GM21447 (cell line): ENCODE results near the gene TTF1.
"Not testable (repeated sequence)": the region's sequence is repeated elsewhere in the genome, so short reads cannot be mapped to it uniquely, and the experiment has no call there.

ENCODE experiments used
- ATAC-seq: cut with Tn5 transposase; IDR thresholded peaks from one replicate; pipeline ENCODE4 v1.9.1; 2021; ENCODE audit not compliant: unreplicated experiment

Gene TTF1

DNA sequence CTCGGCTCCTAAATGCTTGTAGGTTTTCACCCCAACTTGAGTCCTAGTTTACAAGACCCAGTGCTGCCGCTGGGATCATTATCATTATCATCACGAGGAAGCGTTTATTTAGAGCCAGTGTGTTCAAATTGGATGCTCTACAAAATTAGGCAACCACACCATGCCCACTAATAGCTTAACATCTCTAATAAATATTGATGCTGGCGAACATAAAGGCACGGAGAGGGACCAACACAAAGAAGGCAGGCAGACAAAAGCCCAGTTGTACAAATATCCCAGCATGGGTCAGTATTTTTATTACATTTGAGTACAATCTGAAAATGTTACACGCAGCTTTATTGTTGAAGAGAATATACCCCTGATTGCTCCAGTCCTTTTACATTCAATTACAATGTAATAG, 8.1 kb upstream of the TTF1 start:
- ATAC-seq = no peak

DNA sequence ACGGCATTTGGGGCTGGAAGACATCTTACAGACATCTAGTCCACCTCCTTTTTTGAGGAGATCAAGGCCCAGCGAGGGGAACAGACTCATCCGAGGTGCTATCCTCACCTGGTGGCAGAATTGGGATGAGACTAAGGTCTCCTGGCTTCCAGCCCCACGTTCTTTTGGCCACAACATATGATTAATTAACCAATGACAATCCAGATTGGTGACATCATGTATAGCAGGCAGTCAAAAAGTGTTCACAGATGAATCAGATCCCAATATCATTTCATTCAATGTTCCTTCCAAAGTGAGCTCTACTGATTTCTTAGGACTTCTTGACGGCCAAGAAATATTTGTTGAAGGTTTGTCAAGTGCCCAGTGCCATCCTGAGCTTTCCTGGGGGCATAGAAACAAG, 7.3 kb upstream of the TTF1 start:
- no peak for ATAC-seq

DNA sequence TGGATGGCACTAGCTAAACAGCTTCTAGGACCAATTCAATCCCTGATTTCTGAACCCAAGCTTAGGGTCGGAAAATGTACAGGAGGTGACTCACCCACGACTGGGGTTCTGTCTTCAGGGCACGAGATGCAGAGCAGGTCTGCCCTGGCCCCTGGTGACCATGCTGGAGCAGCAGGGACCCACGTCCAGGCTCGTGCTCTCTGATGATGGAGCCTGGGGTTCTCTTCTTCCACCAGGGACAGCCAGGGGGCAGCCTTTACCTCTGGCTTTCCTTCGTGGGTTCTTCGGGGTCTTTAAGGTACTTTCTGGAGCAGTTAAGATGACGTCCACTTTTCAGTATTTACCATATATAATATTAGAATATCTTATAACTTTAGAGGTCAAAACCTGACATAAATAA, 5.4 kb upstream of the TTF1 start:
- no peak for ATAC-seq

DNA sequence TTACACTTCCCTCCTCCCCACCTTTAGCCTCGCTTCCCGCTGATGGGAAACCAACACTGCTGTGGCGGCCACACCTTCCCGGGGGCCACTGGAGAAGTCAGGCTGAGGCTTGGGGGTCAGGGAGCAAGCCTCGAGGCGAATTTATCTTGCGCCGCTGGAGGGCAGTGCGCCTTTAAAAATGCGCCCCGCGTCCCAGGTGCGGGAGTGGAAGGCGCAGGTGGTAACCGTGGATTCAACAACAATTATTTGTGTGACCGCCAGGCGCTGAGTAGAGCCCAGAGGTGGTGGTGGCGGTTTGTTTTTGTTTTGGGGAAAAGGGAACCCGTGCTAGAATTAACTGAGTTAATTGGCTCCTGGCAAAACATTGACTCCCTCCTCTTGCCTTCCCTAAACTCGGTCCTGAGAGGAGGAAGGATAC, 4.5 kb upstream of the TTF1 start:
- peak; percentile 39 for ATAC-seq

DNA sequence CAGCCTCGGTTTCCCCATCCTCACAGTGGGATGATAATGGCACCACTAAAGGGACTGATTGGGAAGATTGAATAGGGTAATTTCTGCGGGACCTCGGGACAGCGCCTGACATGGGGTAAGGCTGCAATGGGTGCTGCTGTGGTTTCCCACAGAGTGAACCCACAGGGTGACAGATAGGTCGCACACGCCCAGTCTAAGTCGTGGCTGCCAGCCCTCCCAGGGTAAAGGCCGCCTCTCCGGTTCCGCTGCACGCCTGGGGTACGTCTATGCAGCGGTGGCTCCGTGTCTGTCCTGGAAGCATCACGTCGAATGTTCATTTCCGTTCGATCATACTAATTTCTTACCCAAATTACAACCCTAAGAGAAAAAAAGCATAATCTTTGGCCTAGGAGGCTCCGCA, 4.0 kb upstream of the TTF1 start:
- ATAC-seq = no peak

DNA sequence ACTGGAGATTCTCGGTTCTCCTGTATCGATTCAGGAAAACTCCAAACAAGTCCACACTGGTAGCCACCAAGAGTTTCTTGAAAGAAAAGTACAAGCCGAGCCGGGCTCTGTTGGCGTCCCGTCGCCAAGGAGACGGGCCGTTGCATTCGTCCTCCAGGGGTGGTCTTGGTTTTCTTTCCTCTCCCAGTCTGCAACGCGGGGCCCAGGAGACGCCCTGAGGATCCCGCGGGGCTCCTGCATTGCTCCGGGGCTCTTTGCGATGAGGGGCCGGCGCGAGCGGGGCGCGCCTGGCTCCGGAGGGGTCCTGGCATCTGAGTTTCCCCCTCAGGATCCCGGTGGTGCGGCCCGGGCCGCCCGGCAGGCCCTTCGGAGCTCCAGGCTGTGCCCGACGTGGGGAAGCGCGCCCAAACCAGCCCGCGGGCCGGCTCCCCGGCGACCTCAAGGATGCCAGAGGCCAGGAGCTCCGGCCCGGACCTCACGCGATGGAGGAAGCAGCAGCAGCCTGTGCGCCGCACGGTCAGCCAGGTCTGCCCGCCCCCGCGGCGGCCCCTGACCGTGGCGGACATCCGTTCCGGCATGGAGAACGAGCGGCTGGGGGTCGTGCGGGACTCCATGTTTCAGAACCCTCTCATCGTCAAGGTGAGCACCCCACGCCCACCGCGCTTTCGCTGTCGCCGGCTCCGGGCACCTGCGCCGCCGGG, 3.3 kb upstream of the TTF1 start, which contains the start of gene CFAP77:
TSS of gene CFAP77 (plus strand) at position 384 of the 701 bp plus-strand sequence. CDS start at position 445, 61 bp downstream.
- ATAC-seq = no peak

DNA sequence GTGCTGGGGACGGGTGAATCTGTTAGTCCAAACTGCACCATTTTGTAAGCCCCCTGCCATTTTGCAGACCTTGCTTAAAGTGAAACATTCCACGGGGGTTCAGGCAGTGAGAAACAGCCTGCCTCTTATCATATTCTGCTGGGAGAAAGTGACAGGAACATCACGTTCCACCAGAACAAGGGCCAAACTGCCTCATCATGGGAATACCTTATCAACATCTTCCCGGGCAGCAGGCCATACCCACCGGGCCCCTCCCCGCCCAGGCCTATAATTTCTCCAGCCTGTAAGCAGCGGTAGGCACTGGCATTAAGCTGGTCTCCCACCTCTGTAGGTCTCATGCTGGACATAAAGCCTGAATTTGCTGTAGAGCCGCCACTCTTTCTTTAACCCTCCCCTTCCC, 1.9 kb upstream of the TTF1 start:
- no peak for ATAC-seq

DNA sequence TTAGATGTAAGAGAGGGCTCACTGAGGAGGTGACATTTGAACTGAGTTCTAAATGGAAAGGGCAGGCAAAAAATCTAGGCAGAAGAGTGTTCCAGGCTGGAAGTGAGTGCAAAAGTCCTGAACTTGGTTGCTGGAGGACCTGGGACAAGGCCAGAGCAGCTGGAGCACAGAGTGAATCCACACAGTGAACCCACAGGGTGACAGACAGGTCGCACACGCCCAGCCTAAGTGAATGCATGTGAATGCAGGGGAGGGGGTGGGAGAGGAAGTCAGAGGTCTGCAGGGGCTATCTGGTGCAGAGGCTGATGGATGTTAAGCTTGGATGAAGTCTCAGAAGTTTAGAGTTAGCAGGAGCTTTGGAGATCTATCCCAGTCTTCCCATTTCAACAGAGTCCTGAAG, 556 bp upstream of the TTF1 start:
- no peak for ATAC-seq

DNA sequence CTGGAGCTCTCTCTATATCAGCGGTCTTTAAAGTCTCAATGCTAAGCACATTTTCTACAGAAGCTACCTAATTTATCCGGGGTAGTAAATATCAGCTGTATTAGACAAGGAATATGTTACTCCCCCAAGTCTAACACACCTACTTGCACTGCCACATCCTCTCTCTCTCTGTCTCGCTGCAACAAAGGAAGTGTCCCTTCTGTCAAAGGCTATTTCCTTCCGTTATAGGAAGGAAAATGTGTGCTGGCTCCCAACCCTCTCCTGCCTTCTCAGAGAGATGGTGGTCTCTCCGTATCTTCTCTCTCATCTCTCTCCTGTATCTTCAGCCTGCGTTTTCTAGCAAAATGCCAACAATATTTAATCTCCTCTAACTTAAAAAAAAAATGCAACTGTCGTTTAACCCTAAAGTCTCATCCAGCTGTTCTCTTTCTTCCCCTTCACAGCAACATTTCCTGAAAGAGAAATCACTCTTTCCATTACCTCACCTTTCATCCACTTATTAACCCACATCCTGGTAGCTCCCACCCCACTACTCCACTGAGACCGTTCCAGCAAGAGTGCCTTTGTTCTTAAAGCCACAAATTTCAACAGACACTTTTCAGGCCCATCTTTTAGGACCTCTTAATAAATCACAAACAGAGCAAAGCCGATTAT, 2.3 kb downstream of the TTF1 start:
- no peak for ATAC-seq

DNA sequence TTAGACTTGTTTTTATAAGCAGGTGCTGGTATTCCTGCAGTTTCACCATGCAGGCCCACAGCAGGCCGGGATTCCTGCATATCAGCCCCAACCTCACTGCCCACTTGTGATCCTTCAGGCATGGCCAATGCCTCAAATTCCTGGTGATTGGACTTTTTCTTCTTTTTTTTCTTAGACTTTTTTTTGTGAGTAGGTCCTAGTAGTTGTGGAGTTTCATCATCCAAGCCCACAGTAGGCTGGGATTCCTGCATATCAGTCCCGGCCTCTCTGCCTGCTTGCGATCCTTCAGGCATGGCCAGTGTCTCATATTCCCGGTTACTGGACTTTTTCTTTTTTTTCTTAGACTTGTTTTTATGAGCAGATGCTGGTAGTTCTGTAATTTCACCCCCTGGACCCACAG, 4.8 kb downstream of the TTF1 start:
- no peak for ATAC-seq

DNA sequence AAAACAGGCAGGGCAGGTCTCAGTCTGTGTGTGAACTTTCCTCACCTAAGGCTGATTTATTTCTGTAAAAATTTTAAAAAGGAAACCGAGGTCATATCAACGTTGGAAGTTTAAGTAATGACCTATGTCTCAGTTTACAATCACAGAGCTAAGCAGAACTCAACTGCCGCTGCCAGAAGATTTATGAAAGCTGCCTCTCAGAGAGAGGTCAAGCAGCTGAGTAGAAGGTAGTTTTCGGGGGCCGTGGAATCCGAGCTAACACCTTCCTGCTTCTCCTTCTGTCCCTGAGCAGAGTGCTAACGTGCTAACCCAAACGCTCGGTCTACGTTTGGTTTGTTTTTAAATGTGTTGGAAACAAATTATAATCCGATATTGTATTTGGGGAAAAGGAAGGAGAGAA, 11.1 kb downstream of the TTF1 start:
- no peak for ATAC-seq

DNA sequence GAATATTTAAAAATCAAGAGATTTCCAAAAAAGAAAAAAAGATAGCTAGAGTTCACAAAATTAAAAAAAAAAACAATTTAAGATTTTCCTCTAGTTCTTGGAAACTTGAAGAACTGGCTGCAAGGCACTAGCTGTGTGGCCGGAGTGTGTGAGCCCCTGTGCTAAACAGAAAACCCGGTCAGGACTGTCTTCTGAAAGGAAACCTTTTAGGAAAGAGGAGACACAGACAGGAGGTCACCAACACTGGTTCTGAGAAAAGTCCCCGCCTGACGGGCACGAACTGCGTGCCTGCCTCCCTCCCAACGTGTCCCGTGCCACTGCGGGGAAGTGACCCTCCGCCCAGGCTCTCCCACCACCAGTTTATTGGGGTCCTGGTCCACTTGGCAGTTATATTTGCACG, 15.2 kb downstream of the TTF1 start:
- no peak for ATAC-seq

DNA sequence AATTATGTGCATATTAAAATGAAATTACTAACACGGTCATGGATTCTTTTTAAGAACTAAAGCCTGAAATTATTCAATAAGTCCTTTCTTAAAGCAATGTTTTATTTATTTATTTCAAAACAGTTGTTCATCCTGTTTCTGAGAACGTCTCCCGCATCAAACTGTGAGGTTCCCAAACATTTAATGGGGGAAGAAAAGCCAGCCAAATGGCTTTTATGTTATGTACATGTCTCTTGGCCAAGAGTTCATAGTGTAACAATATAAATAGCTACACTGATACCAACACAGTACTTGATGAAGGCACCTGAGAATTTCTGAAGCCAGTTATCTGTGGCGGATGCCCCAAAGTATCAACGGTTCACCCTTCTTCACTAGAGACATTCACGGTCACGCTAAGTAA, 15.7 kb downstream of the TTF1 start:
- ATAC-seq = no peak

DNA sequence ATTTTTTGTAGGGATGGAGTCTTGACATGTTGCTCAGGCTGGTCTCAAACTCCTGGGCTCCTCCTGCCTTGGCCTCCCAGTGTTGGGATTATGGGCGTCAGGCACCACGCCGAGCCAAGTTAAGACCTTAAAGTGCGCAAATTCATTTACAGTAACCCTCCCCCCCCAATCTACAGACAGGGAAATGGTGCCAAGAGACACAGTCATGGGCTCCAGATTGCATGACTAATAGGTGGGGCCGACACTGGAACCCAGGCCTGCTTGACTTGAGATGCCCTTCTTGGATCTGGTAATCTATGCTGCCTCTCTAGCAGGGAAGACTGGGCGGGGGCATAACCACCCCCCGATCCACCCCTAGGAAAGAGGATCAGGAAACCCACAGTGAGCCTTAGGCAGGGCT, 19.5 kb downstream of the TTF1 start:
- no peak for ATAC-seq

DNA sequence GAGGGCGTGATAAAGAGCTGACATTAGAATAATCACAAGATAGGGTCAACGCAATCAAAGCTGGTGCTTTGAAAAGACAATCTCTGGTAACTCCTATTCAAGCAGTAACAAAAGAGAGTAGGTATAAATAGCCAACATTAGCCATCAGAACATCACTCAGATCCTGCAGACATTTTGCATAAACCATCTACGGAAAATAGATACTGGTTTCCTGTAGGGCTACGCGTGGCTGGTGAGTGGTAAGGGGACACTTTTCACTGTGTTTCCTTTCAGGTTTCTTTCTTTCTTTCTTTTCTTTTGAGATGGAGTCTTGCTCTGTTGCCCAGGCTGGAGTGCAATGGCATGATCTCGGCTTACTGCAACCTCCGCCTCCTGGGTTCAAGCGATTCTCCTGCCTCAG, 22.3 kb downstream of the TTF1 start:
- ATAC-seq = peak; percentile 45

DNA sequence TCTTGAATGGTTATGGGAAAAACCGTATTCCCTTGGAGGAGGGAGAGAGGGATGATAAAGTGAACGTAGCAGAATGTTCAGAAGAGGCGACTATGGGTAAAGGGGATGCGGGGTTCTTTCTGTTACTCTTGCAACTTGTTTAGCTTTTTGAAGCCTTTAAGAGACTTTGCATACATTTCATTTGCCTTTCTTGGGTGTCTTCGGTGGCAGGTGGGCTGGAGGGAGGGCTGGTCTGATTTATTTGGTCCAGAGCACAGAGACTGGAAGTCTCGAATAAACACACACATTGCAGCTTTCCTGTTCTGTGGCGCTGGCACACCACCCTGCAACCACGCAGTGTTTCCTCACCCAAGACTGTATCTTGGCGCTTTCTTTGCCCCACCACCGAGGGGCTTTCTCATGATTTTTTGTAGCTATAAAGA, 23.2 kb downstream of the TTF1 start:
- ATAC-seq = peak; percentile 44

DNA sequence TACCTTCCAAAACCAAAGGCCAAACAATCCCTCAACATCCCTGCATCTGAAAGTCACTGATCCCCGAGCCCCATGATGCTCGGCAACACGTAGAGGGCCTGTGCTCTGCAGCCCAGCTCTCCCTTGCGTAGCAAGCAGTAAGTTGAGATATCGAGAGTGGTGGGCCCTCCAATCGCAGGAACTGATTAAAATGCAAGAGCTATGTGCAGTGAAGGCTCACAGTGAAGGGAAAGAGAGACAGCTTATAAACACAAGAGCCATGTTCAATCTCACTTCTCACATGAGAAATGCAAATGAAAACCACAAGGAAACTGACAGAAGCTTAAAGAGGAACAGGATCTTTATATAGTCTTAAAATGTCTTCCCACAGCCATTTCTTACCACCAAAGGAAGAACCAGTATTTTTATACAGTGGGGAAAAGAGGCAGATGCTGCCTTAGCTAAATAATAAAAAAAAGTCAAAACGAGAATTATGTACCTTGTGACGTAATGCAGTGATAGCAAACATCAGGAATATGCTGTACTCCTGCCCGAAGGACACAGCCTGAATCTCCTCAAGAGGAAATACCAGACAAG, 24.6 kb downstream of the TTF1 start:
- ATAC-seq = peak; percentile 70

DNA sequence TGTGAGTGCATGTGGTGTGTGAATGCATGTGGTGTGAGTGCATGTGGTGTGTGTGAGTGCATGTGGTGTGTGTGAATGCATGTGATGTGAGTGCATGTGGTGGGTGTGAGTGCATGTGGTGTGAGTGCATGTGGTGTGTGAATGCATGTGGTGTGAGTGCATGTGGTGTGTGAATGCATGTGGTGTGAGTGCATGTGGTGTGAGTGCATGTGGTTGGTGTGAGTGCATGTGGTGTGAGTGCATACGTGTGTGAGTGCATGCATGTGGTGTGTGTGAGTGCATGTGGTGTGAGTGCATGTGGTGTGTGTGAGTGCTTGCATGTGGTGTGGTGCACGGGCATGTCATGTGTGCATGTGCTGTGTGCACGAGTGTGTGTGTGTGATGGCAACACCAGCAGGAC, 28.2 kb downstream of the TTF1 start:
- not testable (repeated sequence) for ATAC-seq

DNA sequence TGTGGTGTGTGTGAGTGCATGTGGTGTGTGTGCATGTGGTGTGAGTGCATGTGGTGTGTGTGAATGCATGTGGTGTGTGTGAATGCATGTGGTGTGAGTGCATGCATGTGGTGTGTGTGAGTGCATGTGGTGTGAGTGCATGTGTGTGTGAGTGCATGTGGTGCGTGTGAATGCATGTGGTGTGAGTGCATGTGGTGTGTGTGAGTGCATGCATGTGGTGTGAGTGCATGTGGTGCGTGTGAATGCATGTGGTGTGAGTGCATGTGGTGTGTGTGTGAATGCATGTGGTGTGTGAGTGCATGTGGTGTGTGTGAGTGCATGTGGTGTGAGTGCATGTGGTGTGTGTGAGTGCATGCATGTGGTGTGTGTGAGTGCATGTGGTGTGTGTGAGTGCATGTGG, 28.9 kb downstream of the TTF1 start:
- not testable (repeated sequence) for ATAC-seq

DNA sequence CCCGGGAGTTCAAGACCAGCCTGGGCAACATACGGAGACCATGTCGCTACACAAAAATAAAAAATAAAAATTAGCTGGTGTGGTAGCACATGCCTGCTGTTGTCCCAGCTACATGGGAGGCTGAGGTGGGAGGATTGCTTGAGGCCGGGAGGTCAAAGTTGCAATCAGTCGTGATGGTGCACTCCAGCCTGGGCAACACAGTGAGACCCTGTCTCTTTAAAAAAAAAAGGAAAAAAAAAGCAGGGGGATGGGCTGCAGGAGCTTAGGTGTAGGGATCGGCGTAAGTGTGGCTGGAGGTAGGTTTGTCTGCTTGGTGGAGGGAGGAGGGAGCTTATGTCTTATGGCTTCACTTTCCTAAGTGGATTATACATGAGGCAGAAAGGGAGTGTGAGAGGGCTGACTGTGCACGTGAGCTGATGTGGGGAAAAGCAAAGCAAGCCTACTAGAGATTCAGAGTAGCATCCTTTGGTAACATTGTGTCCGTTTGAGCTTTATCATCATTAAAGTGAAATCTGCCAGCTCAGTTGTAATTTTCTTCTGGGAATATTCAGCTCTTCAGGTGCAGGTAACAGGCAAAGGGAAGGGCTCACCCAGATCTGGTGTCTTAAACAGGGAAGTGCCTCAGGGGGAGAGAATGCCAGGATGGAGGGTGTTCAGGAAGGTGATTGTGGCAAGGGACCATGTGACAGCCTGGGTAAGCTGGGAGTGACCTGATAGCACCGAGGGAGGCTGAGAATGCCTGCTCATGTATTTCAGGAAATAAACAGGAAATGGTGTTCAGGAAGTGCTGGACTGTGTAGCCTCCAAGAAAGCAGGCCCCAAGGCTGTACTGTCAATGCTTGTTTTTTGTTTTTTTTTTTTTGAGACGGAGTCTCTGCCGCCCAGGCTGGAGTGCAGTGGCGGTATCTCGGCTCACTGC, 34.2 kb downstream of the TTF1 start:
- no peak for ATAC-seq

DNA sequence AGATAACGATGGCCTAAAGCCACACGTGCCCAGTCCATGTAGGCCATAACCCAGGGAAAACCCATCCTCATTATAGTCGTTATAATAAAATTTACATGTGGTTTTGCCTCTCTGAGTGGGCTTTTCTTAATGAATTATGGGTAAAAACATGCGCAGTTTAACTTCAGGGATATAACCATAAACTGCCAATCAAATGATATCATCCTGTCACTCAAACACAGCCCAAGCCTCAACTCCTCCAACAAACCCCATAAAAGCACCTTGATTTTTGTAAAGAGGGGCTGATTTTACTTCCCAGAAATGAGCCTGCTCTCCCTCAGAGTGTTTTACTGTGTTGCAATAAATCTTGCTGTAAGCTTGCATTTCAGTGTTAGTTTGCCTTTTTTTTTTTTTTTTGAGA, 36.0 kb downstream of the TTF1 start:
- no peak for ATAC-seq
